Endothelial cell of hepatic sinusoid (primary cell): ENCODE measurements around the gene LCN10.
"Not testable (repeated sequence)": the region's sequence is repeated elsewhere in the genome, so short reads cannot be mapped to it uniquely, and the experiment has no call there.

Experiments
- in situ Hi-C: cut with HindIII; loops from 2 replicates; pipeline ENCODE4 v1.10.0; 2017; ENCODE audit warnings: low sequenced_read_pairs

Gene LCN10

GRCh38 chr9:136755302-136756133 is 12.8 kb upstream of the LCN10 start:
- in situ Hi-C loops, result not testable (repeated sequence)

GRCh38 chr9:136754626-136755301 is 12.0 kb upstream of the LCN10 start:
- in situ Hi-C loops, result no loop called here

GRCh38 chr9:136754059-136754572 is 11.4 kb upstream of the LCN10 start:
- in situ Hi-C loops, result no loop called here

GRCh38 chr9:136753371-136754058 is 10.8 kb upstream of the LCN10 start:
- in situ Hi-C loops, result no loop called here

GRCh38 chr9:136751814-136752213 is 9.1 kb upstream of the LCN10 start:
- in situ Hi-C loops, result no loop called here

GRCh38 chr9:136751244-136751643 is 8.5 kb upstream of the LCN10 start:
- in situ Hi-C loops, result no loop called here

- in situ Hi-C loops, result no loop called here
Measured at GRCh38 chr9:136750526-136750925, 7.8 kb upstream of the LCN10 start.

GRCh38 chr9:136748666-136749611 is 6.2 kb upstream of the LCN10 start:
- in situ Hi-C loops, result no loop called here

- in situ Hi-C loops, result no loop called here
Measured at GRCh38 chr9:136748201-136748600, 5.5 kb upstream of the LCN10 start, which contains the start of gene LCN6. TSS of gene LCN6 (minus strand) at chr9:136748525. CDS start at chr9:136748483, 42 bp downstream.

- in situ Hi-C loops, result no loop called here
Measured at GRCh38 chr9:136747161-136748060, 4.7 kb upstream of the LCN10 start.

GRCh38 chr9:136746621-136747020 is 3.9 kb upstream of the LCN10 start:
- in situ Hi-C loops, result no loop called here

GRCh38 chr9:136746155-136746490 is 3.4 kb upstream of the LCN10 start:
- in situ Hi-C loops, result no loop called here

GRCh38 chr9:136745389-136746154 is 2.8 kb upstream of the LCN10 start:
- in situ Hi-C loops, result no loop called here

- in situ Hi-C loops, result no loop called here
Measured at GRCh38 chr9:136744773-136745172, 2.0 kb upstream of the LCN10 start.

GRCh38 chr9:136743639-136744211 is 985 bp upstream of the LCN10 start:
- in situ Hi-C loops, result no loop called here

- in situ Hi-C loops, result no loop called here
Measured at GRCh38 chr9:136741883-136742571, 713 bp downstream of the LCN10 start.

GRCh38 chr9:136740971-136741882 is 1.5 kb downstream of the LCN10 start:
- in situ Hi-C loops, result no loop called here
